GM23248 (cell line): ENCODE data around the gene PIK3CD. TPM values are rescaled to one million over a fixed set of nuclear protein-coding genes. Genes with fewer than 3 reads are reported as not detected.

ENCODE experiments used
- DNase-seq: peaks from one replicate; pipeline ENCODE4 v3.0.0-alpha.2; 2015
- H2AFZ ChIP-seq: fragments of 200-600 bp; sonication (generic); 2 replicates; pipeline ENCODE4 v1.6.1; 2016; ENCODE audit warnings: antibody characterized with exemption
- H3F3A ChIP-seq: fragments of 200-600 bp; sonication (generic); 2 replicates; pipeline ENCODE4 v1.6.1; 2016; ENCODE audit warnings: mild to moderate bottlenecking, antibody characterized with exemption, mixed run types; ENCODE audit not compliant: insufficient read depth
- H3K27ac ChIP-seq: fragments of 200-600 bp; sonication (generic); 2 replicates; pipeline ENCODE4 v1.5.1; 2016; ENCODE audit warnings: mild to moderate bottlenecking
- H3K27me3 ChIP-seq: fragments of 200-600 bp; sonication (generic); replicated peaks from 2 replicates; pipeline ENCODE4 v1.6.1; 2016; ENCODE audit warnings: mild to moderate bottlenecking; ENCODE audit not compliant: insufficient read depth
- H3K36me3 ChIP-seq: fragments of 200-600 bp; sonication (generic); 2 replicates; pipeline ENCODE4 v1.6.1; 2016; ENCODE audit warnings: low read depth, mild to moderate bottlenecking
- H3K4me1 ChIP-seq: fragments of 200-600 bp; sonication (generic); 2 replicates; pipeline ENCODE4 v1.6.1; 2016; ENCODE audit warnings: mild to moderate bottlenecking; ENCODE audit not compliant: insufficient read depth
- H3K4me2 ChIP-seq: fragments of 200-600 bp; sonication (generic); one replicate; pipeline ENCODE4 v1.6.1; 2016; ENCODE audit warnings: mild to moderate bottlenecking; ENCODE audit not compliant: unreplicated experiment
- H3K4me3 ChIP-seq: fragments of 200-600 bp; sonication (generic); 2 replicates; pipeline ENCODE4 v1.5.1; 2016; ENCODE audit warnings: mild to moderate bottlenecking
- H3K79me2 ChIP-seq: fragments of 200-600 bp; sonication (generic); 2 replicates; pipeline ENCODE4 v1.6.1; 2016; ENCODE audit warnings: mild to moderate bottlenecking; ENCODE audit not compliant: insufficient read depth
- H3K9ac ChIP-seq: fragments of 200-600 bp; sonication (generic); 2 replicates; pipeline ENCODE4 v1.6.1; 2016; ENCODE audit warnings: mild to moderate bottlenecking
- H3K9me2 ChIP-seq: fragments of 200-600 bp; sonication (generic); 2 replicates; pipeline ENCODE4 v1.6.1; 2016; ENCODE audit warnings: mixed run types, mild to moderate bottlenecking, moderate library complexity; ENCODE audit not compliant: insufficient read depth
- H3K9me3 ChIP-seq: fragments of 200-600 bp; sonication (generic); one replicate; pipeline ENCODE4 v1.6.1; 2017; ENCODE audit warnings: low read depth
- H4K20me1 ChIP-seq: fragments of 200-600 bp; sonication (generic); 2 replicates; pipeline ENCODE4 v1.6.0; 2016; ENCODE audit not compliant: insufficient read depth
- EZH2 ChIP-seq: fragments of 200-600 bp; sonication (generic); IDR thresholded peaks from 2 replicates; pipeline ENCODE4 v1.6.1; 2018; ENCODE audit warnings: antibody characterized with exemption, mild to moderate bottlenecking; ENCODE audit not compliant: insufficient read depth, poor library complexity, severe bottlenecking
- EZH2phosphoT487 ChIP-seq: fragments of 200-600 bp; sonication (generic); IDR thresholded peaks from 2 replicates; pipeline ENCODE4 v1.6.1; 2018; ENCODE audit warnings: antibody characterized with exemption, moderate library complexity, mild to moderate bottlenecking, low read depth; ENCODE audit not compliant: insufficient read depth
- WGBS, 2 experiments: methylation state at CpG; one replicate each; pipeline ENCODE4 v1.1.6; 2015 to 2017; ENCODE audit warnings: low lambda C conversion rate in 2 of 2, low coverage in 1 of 2; ENCODE audit errors: missing lambda C conversion rate in 2 of 2; 5-methylcytosine and 5-hydroxymethylcytosine counted together
- in situ Hi-C: fragments of 300-500 bp; cut with MboI; formaldehyde crosslinking; loops from 2 replicates; pipeline ENCODE4 v1.15.0; 2020
- polyA plus RNA-seq: library from polyadenylated mRNA; unstranded; fragments of >200 nt; fragmentation: Nextera tagmentation; extraction: Ambion mirVana; gene quantifications from 2 replicates; pipeline ENCODE4 v1.2.1, GENCODE V29; 2016
- total RNA-seq: library from RNA; depleted of rRNA; stranded (reverse); fragments of >200 nt; shearing (Covaris generic); gene quantifications from 2 replicates; pipeline ENCODE4 v1.2.3, GENCODE V29; 2014

PIK3CD gene
- total and polyA plus RNA-seq, 2 experiments from 2014 or later, result 3.5 to 7.1 TPM

DNA sequence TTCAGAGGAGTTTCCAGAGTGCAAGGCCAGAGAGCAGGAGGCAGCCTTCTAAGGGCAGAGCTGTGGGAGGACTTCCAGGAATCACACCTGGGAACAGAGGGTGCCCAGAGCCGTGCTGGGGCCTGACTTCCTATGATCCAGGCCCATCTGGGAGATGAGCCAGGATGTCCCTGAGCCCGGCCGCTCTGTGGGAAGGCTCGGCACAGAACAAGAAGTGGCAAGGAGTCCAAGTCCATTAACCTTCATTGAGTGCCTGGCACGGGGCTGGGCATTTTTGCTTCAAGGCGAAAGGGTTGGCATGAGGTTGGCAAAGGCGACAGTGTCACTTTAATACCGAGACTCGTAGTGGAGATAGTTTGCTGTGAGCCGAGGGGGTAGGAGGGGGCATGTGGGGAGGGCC is 44.6 kb upstream of the PIK3CD start:
- H3K4me2 ChIP-seq, result no peak overlapping the region
- H3K27me3 ChIP-seq, result no peaks in the 10 kb centered on the region
- 82 to 86% methylated on average over 8 to 10 of the region's 10 CpGs for WGBS, 2 experiments
- H3K36me3 ChIP-seq, result no peaks in the 10 kb centered on the region
- no peaks in the 10 kb centered on the region for H4K20me1 ChIP-seq
- in situ Hi-C loops, result no loop called here
- no peak overlapping the region for H3K4me3 ChIP-seq
- H3K79me2 ChIP-seq, result no peaks in the 10 kb centered on the region
- no peaks in the 10 kb centered on the region for H3F3A ChIP-seq
- no peak overlapping the region for H3K27ac ChIP-seq
- TF ChIP-seq EZH2phosphoT487 (no peak), EZH2 (no peak)
- no peak overlapping the region for H3K9ac ChIP-seq
- no peak for DNase-seq
- no peaks in the 10 kb centered on the region for H3K9me2 ChIP-seq
- no peak overlapping the region for H2AFZ ChIP-seq
- no peaks in the 10 kb centered on the region for H3K9me3 ChIP-seq
- no peaks in the 10 kb centered on the region for H3K4me1 ChIP-seq

DNA sequence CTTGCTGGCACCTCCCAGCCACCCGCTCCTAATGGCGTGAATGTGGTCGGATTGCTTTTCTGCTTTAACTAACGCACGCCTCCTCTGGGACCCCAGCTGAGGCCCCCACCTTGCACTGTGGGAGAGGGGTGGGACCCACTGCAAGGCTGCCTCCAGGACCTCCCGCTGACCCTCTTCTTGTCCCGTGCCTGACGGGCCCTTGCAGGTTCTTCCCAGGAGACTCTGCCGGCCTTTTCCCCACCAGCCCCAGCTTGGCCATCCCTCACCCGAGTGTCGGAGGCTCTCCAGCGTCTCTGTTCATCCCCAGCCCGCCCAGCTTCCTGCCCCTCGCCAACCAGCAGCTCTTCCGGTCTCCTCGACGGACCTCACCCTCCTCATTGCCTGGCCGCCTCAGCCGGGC is 44.2 kb upstream of the PIK3CD start:
- H3F3A ChIP-seq, result no peaks in the 10 kb centered on the region
- H3K4me2 ChIP-seq, result no peak overlapping the region
- H3K79me2 ChIP-seq, result no peaks in the 10 kb centered on the region
- no peak overlapping the region for H2AFZ ChIP-seq
- H3K4me3 ChIP-seq, result no peak overlapping the region
- H3K27me3 ChIP-seq, result no peaks in the 10 kb centered on the region
- H3K9ac ChIP-seq, result no peak overlapping the region
- H3K4me1 ChIP-seq, result no peaks in the 10 kb centered on the region
- TF ChIP-seq EZH2phosphoT487 (no peak), EZH2 (no peak)
- H3K9me2 ChIP-seq, result no peaks in the 10 kb centered on the region
- WGBS, 2 experiments, result 90% methylated on average over 12 to 19 of the region's 19 CpGs
- DNase-seq, result no peak
- H3K36me3 ChIP-seq, result no peaks in the 10 kb centered on the region
- in situ Hi-C loops, result no loop called here
- H4K20me1 ChIP-seq, result no peaks in the 10 kb centered on the region
- no peak overlapping the region for H3K27ac ChIP-seq
- no peaks in the 10 kb centered on the region for H3K9me3 ChIP-seq

DNA sequence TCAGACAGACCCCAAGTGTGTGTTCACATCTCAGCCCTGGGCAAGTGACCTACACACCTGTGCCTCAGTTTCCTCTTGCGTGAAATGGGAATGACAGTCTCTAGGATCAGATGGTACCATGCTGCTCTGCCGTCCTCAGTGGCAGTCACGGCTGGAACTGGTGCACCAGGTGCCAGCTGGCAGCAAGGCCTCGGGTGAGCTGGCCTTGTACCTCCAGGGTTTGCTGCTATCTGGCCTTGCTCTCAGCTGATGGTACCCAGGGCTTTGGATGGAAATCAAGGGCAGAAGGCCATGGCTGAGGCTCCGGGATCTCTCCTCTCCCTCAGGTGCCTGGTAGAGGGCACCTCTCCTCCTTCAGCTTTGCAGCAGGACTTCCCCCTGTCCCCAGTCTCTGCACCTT is 41.5 kb upstream of the PIK3CD start:
- no peaks in the 10 kb centered on the region for H3F3A ChIP-seq
- H2AFZ ChIP-seq, result no peak overlapping the region
- no peaks in the 10 kb centered on the region for H4K20me1 ChIP-seq
- no peaks in the 10 kb centered on the region for H3K79me2 ChIP-seq
- 87 to 89% methylated on average over 5 of the region's 5 CpGs for WGBS, 2 experiments
- no peak overlapping the region for H3K4me2 ChIP-seq
- H3K9ac ChIP-seq, result no peak overlapping the region
- H3K27me3 ChIP-seq, result no peaks in the 10 kb centered on the region
- no peaks in the 10 kb centered on the region for H3K4me1 ChIP-seq
- no peak overlapping the region for H3K4me3 ChIP-seq
- H3K9me3 ChIP-seq, result no peaks in the 10 kb centered on the region
- in situ Hi-C loops, result no loop called here
- H3K36me3 ChIP-seq, result no peaks in the 10 kb centered on the region
- H3K9me2 ChIP-seq, result no peaks in the 10 kb centered on the region
- no peak for DNase-seq
- TF ChIP-seq EZH2phosphoT487, result no peak
- TF ChIP-seq EZH2, result no peak
- H3K27ac ChIP-seq, result no peak overlapping the region

DNA sequence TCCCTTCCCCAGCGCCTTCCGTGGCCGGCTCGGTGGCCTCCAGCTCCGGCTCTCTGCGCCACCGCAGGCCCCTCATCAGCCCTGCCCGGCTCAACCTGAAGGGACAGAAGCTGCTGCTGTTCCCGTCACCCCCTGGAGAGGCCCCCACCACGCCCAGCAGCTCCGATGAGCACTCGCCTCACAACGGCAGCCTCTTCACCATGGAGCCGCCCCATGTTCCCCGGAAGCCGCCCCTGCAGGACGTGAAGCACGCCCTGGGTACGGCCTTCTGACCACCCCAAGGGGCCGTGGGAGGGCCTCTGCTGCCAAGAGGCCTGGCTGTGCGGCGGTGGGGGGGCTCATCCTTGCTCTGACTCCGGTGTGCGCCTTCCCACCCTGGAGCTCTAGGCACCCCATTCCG is 41.0 kb upstream of the PIK3CD start:
- Histone ChIP-seq H3K27me3 (no peaks in the 10 kb centered on the region), H3K9me2 (no peaks in the 10 kb centered on the region), H3K27ac (no peak overlapping the region), H2AFZ (no peak overlapping the region), H3K4me3 (no peak overlapping the region), H3K4me1 (no peaks in the 10 kb centered on the region), H3K9ac (no peak overlapping the region), H4K20me1 (no peaks in the 10 kb centered on the region), H3K79me2 (no peaks in the 10 kb centered on the region), H3F3A (no peaks in the 10 kb centered on the region), H3K36me3 (no peaks in the 10 kb centered on the region), H3K4me2 (no peak overlapping the region), H3K9me3 (no peaks in the 10 kb centered on the region)
- no peak for DNase-seq
- 88 to 92% methylated on average over 22 to 25 of the region's 25 CpGs for WGBS, 2 experiments
- in situ Hi-C loops, result no loop called here
- TF ChIP-seq EZH2phosphoT487 (no peak), EZH2 (no peak)

DNA sequence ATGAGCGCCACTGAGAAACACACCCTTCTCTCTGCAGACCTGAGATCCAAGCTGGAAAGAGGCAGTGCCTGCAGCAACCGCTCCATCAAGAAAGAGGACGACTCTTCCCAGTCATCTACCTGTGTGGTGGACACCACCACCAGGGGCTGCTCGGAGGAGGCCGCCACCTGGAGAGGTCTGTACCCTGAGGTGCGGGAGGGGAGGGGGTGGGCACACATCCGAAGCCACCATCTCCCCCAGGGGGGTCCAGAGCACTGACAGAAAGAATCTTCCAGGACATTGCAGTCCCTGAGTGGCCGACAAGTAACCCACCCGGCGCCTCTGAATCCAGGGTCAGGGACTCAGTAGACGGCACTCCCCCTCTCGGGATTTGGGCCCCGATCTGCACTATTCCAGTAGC is 39.8 kb upstream of the PIK3CD start:
- H3K36me3 ChIP-seq, result no peaks in the 10 kb centered on the region
- H3K4me2 ChIP-seq, result no peak overlapping the region
- H3F3A ChIP-seq, result no peaks in the 10 kb centered on the region
- no peak for DNase-seq
- H4K20me1 ChIP-seq, result no peaks in the 10 kb centered on the region
- no peaks in the 10 kb centered on the region for H3K9me3 ChIP-seq
- TF ChIP-seq EZH2 (no peak), EZH2phosphoT487 (no peak)
- no peak overlapping the region for H2AFZ ChIP-seq
- no peak overlapping the region for H3K27ac ChIP-seq
- WGBS, 2 experiments, result 85 to 86% methylated on average over 12 to 13 of the region's 13 CpGs
- no peak overlapping the region for H3K9ac ChIP-seq
- in situ Hi-C loops, result no loop called here
- H3K4me3 ChIP-seq, result no peak overlapping the region
- no peaks in the 10 kb centered on the region for H3K9me2 ChIP-seq
- H3K4me1 ChIP-seq, result no peaks in the 10 kb centered on the region
- H3K27me3 ChIP-seq, result no peaks in the 10 kb centered on the region
- no peaks in the 10 kb centered on the region for H3K79me2 ChIP-seq
